SIG-M5 treated with dmso at 0.1 percent for 504 hours (cell line): Measurements from ENCODE around the gene LETM1.
A peak's percentile ranks its signal among the peaks of the same experiment; 100 is the strongest.

Source experiments
- DNase-seq: peaks from one replicate; lab custom pipeline; 2025; ENCODE audit not compliant: unreplicated experiment; lab: John Stamatoyannopoulos, UW

Gene LETM1

GRCh38 chr4:1873291-1873690 lies 17.3 kb upstream of the LETM1 start:
- no peak for DNase-seq

- peak; percentile 16 for DNase-seq
Measured at GRCh38 chr4:1872870-1873269, 16.9 kb upstream of the LETM1 start.

GRCh38 chr4:1871471-1872021 lies 15.6 kb upstream of the LETM1 start:
- DNase-seq, result no peak

- DNase-seq, result peak; percentile 78
Measured at GRCh38 chr4:1870578-1871443, 14.9 kb upstream of the LETM1 start, which contains the start of gene NSD2. Gene NSD2 (plus strand): TSS chr4:1871393. CDS start chr4:1900655, 29,262 bp downstream.

- peak; percentile 77 for DNase-seq
Measured at GRCh38 chr4:1870328-1870577, 14.3 kb upstream of the LETM1 start.

- no peak for DNase-seq
Measured at GRCh38 chr4:1869530-1870327, 13.8 kb upstream of the LETM1 start.

GRCh38 chr4:1868912-1869311 lies 13.0 kb upstream of the LETM1 start:
- DNase-seq, result no peak

GRCh38 chr4:1868293-1868692 lies 12.3 kb upstream of the LETM1 start:
- DNase-seq, result no peak

- no peak for DNase-seq
Measured at GRCh38 chr4:1866189-1866661, 10.3 kb upstream of the LETM1 start.

- no peak for DNase-seq
Measured at GRCh38 chr4:1864076-1865008, 8.4 kb upstream of the LETM1 start.

- DNase-seq, result no peak
Measured at GRCh38 chr4:1863297-1864033, 7.5 kb upstream of the LETM1 start.

GRCh38 chr4:1862961-1863296 lies 7.0 kb upstream of the LETM1 start:
- no peak for DNase-seq

GRCh38 chr4:1862055-1862911 lies 6.3 kb upstream of the LETM1 start:
- DNase-seq, result no peak

- no peak for DNase-seq
Measured at GRCh38 chr4:1859389-1859753, 3.4 kb upstream of the LETM1 start.

GRCh38 chr4:1857931-1858330 lies 2.0 kb upstream of the LETM1 start:
- no peak for DNase-seq

GRCh38 chr4:1856943-1857699 lies 1.2 kb upstream of the LETM1 start:
- DNase-seq, result no peak

- DNase-seq, result no peak
Measured at GRCh38 chr4:1855333-1856070, 454 bp downstream of the LETM1 start.

GRCh38 chr4:1854752-1855151 lies 1.2 kb downstream of the LETM1 start:
- no peak for DNase-seq
